Colonic mucosa (tissue), 4 donors: ENCODE results near the gene PPP1R9B. TPM values are rescaled to one million over a fixed set of nuclear protein-coding genes. Genes with fewer than 3 reads are reported as not detected.

ENCODE experiments used
- DNase-seq: peaks from one replicate; pipeline ENCODE4 v3.0.0-alpha.2; 2020
- H3K27ac ChIP-seq: fragments of 200-600 bp; one replicate; pipeline ENCODE4 v1.8.0; 2021
- H3K27me3 ChIP-seq: fragments of 200-600 bp; one replicate; pipeline ENCODE4 v1.8.0; 2021
- H3K36me3 ChIP-seq: fragments of 200-600 bp; one replicate; pipeline ENCODE4 v1.8.0; 2021
- H3K4me1 ChIP-seq: fragments of 200-600 bp; one replicate; pipeline ENCODE4 v1.8.0; 2021; ENCODE audit warnings: mild to moderate bottlenecking
- H3K4me3 ChIP-seq: fragments of 200-600 bp; one replicate; pipeline ENCODE4 v1.8.0; 2021
- H3K9ac ChIP-seq, 2 donors: one replicate each; pipeline ENCODE4 v1.7.0; 2013; ENCODE audit warnings: control low read depth in 2 of 2, low read depth in 2 of 2, low read length in 2 of 2
- H3K9me3 ChIP-seq: fragments of 200-600 bp; one replicate; pipeline ENCODE4 v1.8.0; 2021
- intact Hi-C: fragments of 100-400 bp; cut with DNase I; formaldehyde crosslinking; loops from one replicate; pipeline ENCODE4 v1.14.1; 2022
- total RNA-seq, 2 donors: library from RNA; stranded (reverse); fragmentation: NEBNext Ultra II Directional in 1 of 2; extraction: Animal tissue kit (Norgen Biotek cat#: 25700) in 1 of 2; gene quantifications; one replicate each; pipeline ENCODE4 v1.2.1, GENCODE V29; 2021
- TF ChIP-seq, protein P1 (sequence below): fragments of 200-600 bp; IDR thresholded peaks from one replicate; pipeline ENCODE4 v1.8.0; 2022; ENCODE audit warnings: antibody characterized with exemption, mild to moderate bottlenecking
- donor health status: healthy.
- donor health status: DM: no; HTN: no; CAD: no.
- donor health status: DM: no; HTN: no; CAD: no.

Gene PPP1R9B
- total RNA-seq, 2 donors from 2014 or later, result 36.6 to 43.2 TPM

DNA sequence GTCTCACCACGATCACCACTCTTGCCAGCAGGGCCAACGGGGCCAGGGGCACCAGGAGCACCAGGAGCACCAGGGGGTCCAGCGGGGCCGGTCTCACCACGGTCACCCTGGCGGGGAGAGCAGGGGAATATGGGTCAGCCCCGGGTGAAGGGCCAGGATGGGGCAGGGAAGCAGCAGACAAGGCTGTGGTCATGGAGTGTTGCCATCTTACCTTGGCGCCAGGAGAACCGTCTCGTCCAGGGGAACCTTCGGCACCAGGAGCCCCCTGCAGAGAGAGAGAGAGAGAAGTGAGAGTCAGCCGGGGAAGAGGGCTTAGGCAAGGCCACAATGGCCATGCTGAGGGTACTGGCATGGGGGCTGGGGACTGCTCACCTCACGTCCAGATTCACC, 38.0 kb upstream of the PPP1R9B start:
- intact Hi-C loops, result no loop called here
- no peak overlapping the region for H3K27ac ChIP-seq

DNA sequence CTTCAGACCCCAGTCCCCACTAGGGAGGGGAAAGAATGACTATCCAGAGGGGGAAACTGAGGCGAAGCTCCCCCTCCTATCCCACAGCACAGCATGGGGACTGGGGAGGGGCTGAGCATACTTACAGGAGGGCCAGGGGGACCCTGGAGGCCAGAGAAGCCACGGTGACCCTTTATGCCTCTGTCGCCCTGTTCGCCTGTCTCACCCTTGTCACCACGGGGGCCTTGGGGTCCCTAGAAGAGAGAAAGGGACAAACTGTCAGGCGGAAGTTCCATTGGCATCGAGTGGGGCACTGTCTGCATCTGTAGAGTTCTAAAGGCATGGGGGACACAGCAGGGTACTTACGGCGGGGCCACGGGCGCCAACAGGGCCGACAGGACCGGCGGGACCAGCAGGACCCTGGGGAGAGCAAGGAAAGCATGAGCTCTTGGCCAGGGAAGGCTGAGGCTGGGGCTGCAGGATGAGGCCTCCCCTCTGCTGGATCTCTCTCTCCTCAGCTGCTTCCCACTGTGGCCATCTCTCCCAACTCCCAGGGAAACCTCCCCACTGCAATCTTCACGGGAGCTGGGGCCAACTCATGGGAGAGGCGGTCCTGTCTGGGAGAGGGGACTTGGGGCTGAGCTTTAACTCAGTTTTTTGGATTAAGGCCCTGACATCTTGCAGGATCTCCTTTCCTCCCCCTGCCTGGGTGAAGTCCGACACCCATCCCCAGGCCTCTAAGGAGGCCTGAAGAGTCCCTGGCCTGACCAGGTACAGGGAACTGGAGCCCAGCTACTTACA, 37.5 kb upstream of the PPP1R9B start:
- intact Hi-C loops, result no loop called here
- no peak for DNase-seq
- H3K4me1 ChIP-seq, result no peaks in the 10 kb centered on the region

More for the DNA sequence above, 38.0 kb upstream of the PPP1R9B start:
- DNase-seq, result no peak
- H3K9ac ChIP-seq, result no peak overlapping the region
- H3K27me3 ChIP-seq, result no peaks in the 10 kb centered on the region
- H3K9me3 ChIP-seq, result no peaks in the 10 kb centered on the region
- no peaks in the 10 kb centered on the region for H3K36me3 ChIP-seq
- TF ChIP-seq, protein P1, sequence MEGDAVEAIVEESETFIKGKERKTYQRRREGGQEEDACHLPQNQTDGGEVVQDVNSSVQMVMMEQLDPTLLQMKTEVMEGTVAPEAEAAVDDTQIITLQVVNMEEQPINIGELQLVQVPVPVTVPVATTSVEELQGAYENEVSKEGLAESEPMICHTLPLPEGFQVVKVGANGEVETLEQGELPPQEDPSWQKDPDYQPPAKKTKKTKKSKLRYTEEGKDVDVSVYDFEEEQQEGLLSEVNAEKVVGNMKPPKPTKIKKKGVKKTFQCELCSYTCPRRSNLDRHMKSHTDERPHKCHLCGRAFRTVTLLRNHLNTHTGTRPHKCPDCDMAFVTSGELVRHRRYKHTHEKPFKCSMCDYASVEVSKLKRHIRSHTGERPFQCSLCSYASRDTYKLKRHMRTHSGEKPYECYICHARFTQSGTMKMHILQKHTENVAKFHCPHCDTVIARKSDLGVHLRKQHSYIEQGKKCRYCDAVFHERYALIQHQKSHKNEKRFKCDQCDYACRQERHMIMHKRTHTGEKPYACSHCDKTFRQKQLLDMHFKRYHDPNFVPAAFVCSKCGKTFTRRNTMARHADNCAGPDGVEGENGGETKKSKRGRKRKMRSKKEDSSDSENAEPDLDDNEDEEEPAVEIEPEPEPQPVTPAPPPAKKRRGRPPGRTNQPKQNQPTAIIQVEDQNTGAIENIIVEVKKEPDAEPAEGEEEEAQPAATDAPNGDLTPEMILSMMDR, result no peak
- H3K4me1 ChIP-seq, result no peaks in the 10 kb centered on the region
- no peak overlapping the region for H3K4me3 ChIP-seq

DNA sequence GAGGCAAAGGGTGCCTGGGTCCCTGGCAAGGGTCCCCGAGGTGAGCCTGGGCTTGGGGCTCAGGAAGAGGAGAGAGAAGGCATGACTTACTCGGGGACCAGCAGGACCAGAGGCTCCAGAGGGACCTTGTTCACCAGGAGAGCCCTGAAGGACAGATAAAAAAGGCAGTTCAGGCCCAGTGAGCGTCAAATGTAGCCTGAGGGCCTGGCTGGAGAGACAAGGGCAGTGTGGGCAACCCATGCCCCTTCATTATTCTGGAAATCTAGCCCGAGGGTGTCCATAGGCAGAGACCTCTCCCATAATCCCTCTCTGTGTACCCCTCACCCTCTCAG, 36.9 kb upstream of the PPP1R9B start:
- intact Hi-C loops, result no loop called here

More for the DNA sequence above, 37.5 kb upstream of the PPP1R9B start:
- no peaks in the 10 kb centered on the region for H3K27me3 ChIP-seq
- H3K9me3 ChIP-seq, result no peaks in the 10 kb centered on the region
- no peak overlapping the region for H3K27ac ChIP-seq
- TF ChIP-seq, protein P1, result no peak
- no peak overlapping the region for H3K4me3 ChIP-seq
- H3K36me3 ChIP-seq, result no peaks in the 10 kb centered on the region
- no peak overlapping the region for H3K9ac ChIP-seq

GRCh38 chr17:50186661-50187393, 36.4 kb upstream of the PPP1R9B start:
- Histone ChIP-seq H3K4me1 (no peaks in the 10 kb centered on the region), H3K9ac (no peak overlapping the region), H3K27ac (no peak overlapping the region), H3K4me3 (no peak overlapping the region), H3K27me3 (no peaks in the 10 kb centered on the region), H3K9me3 (no peaks in the 10 kb centered on the region), H3K36me3 (no peaks in the 10 kb centered on the region)
- TF ChIP-seq, protein P1, result no peak
- DNase-seq, result no peak
- intact Hi-C loops, result no loop called here

More for the DNA sequence above, 36.9 kb upstream of the PPP1R9B start:
- Histone ChIP-seq H3K27ac (no peak overlapping the region), H3K36me3 (no peaks in the 10 kb centered on the region), H3K9ac (no peak overlapping the region), H3K4me1 (no peaks in the 10 kb centered on the region), H3K9me3 (no peaks in the 10 kb centered on the region), H3K4me3 (no peak overlapping the region), H3K27me3 (no peaks in the 10 kb centered on the region)
- TF ChIP-seq, protein P1, result no peak
- no peak for DNase-seq

DNA sequence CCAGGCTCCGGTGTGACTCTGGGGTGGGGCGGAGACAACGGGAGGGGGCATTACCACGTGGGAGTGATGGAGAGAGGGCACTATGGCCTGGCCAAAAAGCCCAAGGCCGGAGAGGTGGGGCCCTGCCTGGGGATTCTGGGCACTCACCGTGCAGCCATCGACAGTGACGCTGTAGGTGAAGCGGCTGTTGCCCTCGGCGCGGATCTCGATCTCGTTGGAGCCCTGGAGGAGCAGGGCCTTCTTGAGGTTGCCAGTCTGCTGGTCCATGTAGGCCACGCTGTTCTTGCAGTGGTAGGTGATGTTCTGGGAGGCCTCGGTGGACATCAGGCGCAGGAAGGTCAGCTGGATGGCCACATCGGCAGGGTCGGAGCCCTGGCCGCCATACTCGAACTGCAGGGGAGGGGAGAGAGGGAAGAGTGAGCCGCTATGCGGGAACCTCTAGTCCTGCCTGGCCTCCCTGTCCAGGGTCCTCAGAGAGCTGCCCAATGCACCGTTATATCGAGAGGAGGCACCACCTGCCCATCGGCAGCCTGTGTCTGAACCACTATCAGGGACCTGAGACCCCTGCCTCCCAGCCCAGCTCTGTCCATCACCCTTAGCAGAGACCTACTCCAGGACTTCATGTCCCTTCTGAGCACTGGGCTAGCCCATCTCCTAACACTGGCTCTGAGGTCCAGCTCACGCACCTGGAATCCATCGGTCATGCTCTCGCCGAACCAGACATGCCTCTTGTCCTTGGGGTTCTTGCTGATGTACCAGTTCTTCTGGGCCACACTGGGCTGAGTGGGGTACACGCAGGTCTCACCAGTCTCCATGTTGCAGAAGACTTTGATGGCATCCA, 35.4 kb upstream of the PPP1R9B start:
- Histone ChIP-seq H3K27ac (no peak overlapping the region), H3K9me3 (no peaks in the 10 kb centered on the region), H3K27me3 (no peaks in the 10 kb centered on the region), H3K4me1 (no peaks in the 10 kb centered on the region), H3K9ac (no peak overlapping the region), H3K36me3 (no peaks in the 10 kb centered on the region), H3K4me3 (no peak overlapping the region)
- intact Hi-C loops, result no loop called here
- DNase-seq, result no peak
- TF ChIP-seq, protein P1, result no peak
